ENCODE measurements around the gene TMIGD2.
A peak's percentile ranks its signal among the peaks of the same experiment; 100 is the strongest.

TMIGD2 gene

GRCh38 chr19:4304538-4305256, 2.5 kb upstream of the TMIGD2 start, which contains the start of gene FSD1:
FSD1 (plus strand) TSS chr19:4304598; CDS start chr19:4304747, 149 bp downstream.
- H3K4me3 ChIP-seq (replicated peaks; ENCODE audit: low read depth, low read length): peak within 1 kb of the TSS; percentile 35
- TF ChIP-seq CTCF (IDR thresholded peaks at IDR 0.05; ENCODE audit: low read depth, low read length, missing control alignments): no peak
- no peak for DNase-seq (ENCODE audit: extremely low read depth, low read depth)

- DNase-seq (ENCODE audit: extremely low read depth, low read depth): no peak
- TF ChIP-seq CTCF (IDR thresholded peaks at IDR 0.05; ENCODE audit: low read depth, low read length, missing control alignments): no peak
- peak overlapping the region; percentile 35 for H3K4me3 ChIP-seq (replicated peaks; ENCODE audit: low read depth, low read length)
These were observed 1.8 kb upstream of the TMIGD2 start for GRCh38 chr19:4303819-4304537.

- TF ChIP-seq CTCF (IDR thresholded peaks at IDR 0.05; ENCODE audit: low read depth, low read length, missing control alignments): no peak
- no peak overlapping the region for H3K4me3 ChIP-seq (replicated peaks; ENCODE audit: low read depth, low read length)
- no peak for DNase-seq (ENCODE audit: extremely low read depth, low read depth)
These were observed 473 bp downstream of the TMIGD2 start for GRCh38 chr19:4301590-4302242.

GRCh38 chr19:4300589-4300988, 1.6 kb downstream of the TMIGD2 start:
- no peak overlapping the region for H3K4me3 ChIP-seq (replicated peaks; ENCODE audit: low read depth, low read length)
- no peak for DNase-seq (ENCODE audit: extremely low read depth, low read depth)
- TF ChIP-seq CTCF (IDR thresholded peaks at IDR 0.05; ENCODE audit: low read depth, low read length, missing control alignments): no peak

GRCh38 chr19:4298810-4299550, 3.2 kb downstream of the TMIGD2 start:
- DNase-seq (ENCODE audit: extremely low read depth, low read depth): no peak
- no peak overlapping the region for H3K4me3 ChIP-seq (replicated peaks; ENCODE audit: low read depth, low read length)
- TF ChIP-seq CTCF (IDR thresholded peaks at IDR 0.05; ENCODE audit: low read depth, low read length, missing control alignments): no peak
